ENCODE results near the gene SIVA1.
A peak's percentile ranks its signal among the peaks of the same experiment; 100 is the strongest.

SIVA1 gene

DNA sequence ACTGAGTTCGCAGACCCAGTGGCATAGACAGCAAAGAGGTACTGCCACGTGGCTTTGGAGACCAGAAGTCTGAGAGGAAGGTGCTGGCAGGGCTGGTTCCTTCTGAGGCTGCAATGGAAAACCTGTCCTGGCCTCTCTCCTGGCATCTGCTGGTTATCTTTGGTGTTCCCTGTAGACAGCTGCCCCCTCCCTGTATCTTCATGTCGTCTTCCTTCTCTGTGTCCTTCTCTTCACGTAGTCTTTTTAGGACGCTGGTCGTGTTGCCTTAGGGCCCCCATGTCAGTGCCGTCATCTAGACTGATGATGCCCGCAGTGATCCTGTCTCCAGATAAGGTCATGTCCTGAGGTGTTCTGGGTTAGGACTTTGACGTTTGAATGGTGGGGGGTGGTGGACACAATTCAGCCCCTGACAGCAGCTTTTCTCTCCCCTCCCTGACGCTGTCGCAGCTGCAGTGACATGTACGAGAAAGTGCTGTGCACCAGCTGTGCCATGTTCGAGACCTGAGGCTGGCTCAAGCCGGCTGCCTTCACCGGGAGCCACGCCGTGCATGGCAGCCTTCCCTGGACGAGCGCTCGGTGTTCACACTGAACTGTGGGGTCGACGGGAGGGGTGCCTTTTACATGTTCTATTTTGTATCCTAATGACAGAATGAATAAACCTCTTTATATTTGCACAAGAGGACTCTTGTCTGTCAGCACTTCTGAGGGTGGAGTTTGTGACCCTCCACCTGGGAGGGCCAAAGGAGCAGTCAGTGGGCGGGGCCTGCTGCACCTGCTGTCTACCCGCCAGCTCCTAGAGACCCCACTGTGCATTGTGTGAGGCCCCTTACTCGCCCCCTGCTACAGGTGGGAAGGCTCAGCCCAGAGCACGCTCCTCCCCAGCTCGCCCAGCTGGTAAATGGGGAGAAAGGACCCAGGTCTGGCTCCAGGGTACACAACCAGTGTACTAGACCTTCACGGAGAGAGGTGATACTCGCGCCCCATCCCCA lies 6.3 kb downstream of the SIVA1 start:
- Histone ChIP-seq H3K36me3 (ENCODE audit: insufficient read depth, insufficient read length, low read length) (peaks cover 74% of the 10 kb centered on the region), H3K27me3 (ENCODE audit: insufficient read depth, insufficient read length) (no peaks in the 10 kb centered on the region), H3K4me3 (ENCODE audit: insufficient read length, low read depth) (no peak overlapping the region), H3K9ac (ENCODE audit: insufficient read length, low read depth) (no peak overlapping the region), H3K4me1 (ENCODE audit: insufficient read depth, insufficient read length) (peaks cover 12% of the 10 kb centered on the region), H3K9me3 (ENCODE audit: insufficient read depth, low read length) (no peaks in the 10 kb centered on the region)
- DNase-seq (ENCODE audit: low read depth, low spot score) = no peak
- TF ChIP-seq YY1 (IDR thresholded peaks at IDR 0.05; ENCODE audit: insufficient read depth, insufficient read length) (no peak), SUZ12 (IDR thresholded peaks at IDR 0.05; ENCODE audit: extremely low read depth, insufficient read depth, insufficient read length) (no peak), ZNF274 (IDR thresholded peaks at IDR 0.05; ENCODE audit: low read depth, low read length) (no peak)

DNA sequence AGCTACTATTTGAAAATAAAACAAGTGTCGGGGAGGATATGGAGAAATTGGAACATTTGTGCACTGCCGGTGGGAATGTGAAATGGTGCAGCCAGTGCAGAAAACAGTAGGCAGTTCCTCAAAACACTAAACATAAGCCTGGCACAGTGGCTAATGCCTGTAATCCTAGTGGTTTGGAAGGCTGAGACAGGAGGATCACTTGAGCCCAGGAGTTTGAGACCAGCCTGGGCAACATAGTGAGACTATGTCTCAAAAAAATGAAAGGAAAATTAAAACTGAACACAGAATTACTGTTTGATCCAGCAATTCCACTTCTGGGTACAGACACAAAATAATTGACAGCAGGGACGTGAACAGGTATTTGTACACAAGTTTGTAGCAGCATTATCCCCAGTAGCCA lies 12.6 kb downstream of the SIVA1 start:
- Histone ChIP-seq H3K4me1 (ENCODE audit: insufficient read depth, insufficient read length) (peaks cover 11% of the 10 kb centered on the region), H3K9ac (ENCODE audit: insufficient read length, low read depth) (no peak overlapping the region), H3K4me3 (ENCODE audit: insufficient read length, low read depth) (no peak overlapping the region), H3K27me3 (ENCODE audit: insufficient read depth, insufficient read length) (no peaks in the 10 kb centered on the region), H3K9me3 (ENCODE audit: insufficient read depth, low read length) (peaks cover under 1% of the 10 kb centered on the region; the same call in 1 of the 2 replicates), H3K36me3 (ENCODE audit: insufficient read depth, insufficient read length, low read length) (peaks cover 27% of the 10 kb centered on the region)
- TF ChIP-seq YY1 (IDR thresholded peaks at IDR 0.05; ENCODE audit: insufficient read depth, insufficient read length) = no peak
- no peak for TF ChIP-seq SUZ12 (IDR thresholded peaks at IDR 0.05; ENCODE audit: extremely low read depth, insufficient read depth, insufficient read length)
- TF ChIP-seq ZNF274 (IDR thresholded peaks at IDR 0.05; ENCODE audit: low read depth, low read length) = no peak
- no peak for DNase-seq (ENCODE audit: low read depth, low spot score)

DNA sequence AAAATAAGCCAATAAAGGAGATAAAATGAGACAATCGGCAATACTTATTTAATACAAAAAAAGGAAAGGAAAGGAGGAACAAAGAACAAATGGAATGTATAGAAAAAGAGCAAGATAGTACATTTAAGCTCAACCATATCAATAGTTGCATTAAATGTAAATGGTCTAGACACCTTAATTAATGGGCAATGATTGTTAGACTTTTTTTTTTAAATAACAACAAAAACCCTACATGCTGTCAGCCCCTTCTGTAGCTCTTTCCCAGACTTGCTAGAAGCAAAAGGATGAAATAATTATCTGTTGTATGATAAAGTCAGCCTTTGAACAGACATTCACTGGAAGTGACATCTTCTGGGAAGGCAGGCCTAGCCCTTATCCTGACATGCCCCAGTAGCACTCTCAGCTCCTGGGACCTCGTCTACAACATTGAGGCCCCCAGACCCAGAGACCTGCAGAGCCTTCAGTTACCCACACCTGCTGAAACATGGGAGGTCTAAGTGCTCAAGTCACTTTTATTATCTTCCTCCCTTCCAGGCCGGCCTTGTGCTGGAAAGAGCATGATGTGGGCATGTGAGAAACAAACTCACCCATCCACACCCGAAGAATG lies 13.4 kb downstream of the SIVA1 start:
- Histone ChIP-seq H3K27me3 (ENCODE audit: insufficient read depth, insufficient read length) (no peaks in the 10 kb centered on the region), H3K4me1 (ENCODE audit: insufficient read depth, insufficient read length) (peaks cover 8% of the 10 kb centered on the region), H3K36me3 (ENCODE audit: insufficient read depth, insufficient read length, low read length) (peaks cover 28% of the 10 kb centered on the region), H3K4me3 (ENCODE audit: insufficient read length, low read depth) (no peak overlapping the region), H3K9ac (ENCODE audit: insufficient read length, low read depth) (no peak overlapping the region), H3K9me3 (ENCODE audit: insufficient read depth, low read length) (peaks cover 9% of the 10 kb centered on the region; the same call in 1 of the 2 replicates)
- no peak for DNase-seq (ENCODE audit: low read depth, low spot score)
- TF ChIP-seq SUZ12 (IDR thresholded peaks at IDR 0.05; ENCODE audit: extremely low read depth, insufficient read depth, insufficient read length) = no peak
- TF ChIP-seq YY1 (IDR thresholded peaks at IDR 0.05; ENCODE audit: insufficient read depth, insufficient read length) = no peak
- TF ChIP-seq ZNF274 (IDR thresholded peaks at IDR 0.05; ENCODE audit: low read depth, low read length) = no peak

DNA sequence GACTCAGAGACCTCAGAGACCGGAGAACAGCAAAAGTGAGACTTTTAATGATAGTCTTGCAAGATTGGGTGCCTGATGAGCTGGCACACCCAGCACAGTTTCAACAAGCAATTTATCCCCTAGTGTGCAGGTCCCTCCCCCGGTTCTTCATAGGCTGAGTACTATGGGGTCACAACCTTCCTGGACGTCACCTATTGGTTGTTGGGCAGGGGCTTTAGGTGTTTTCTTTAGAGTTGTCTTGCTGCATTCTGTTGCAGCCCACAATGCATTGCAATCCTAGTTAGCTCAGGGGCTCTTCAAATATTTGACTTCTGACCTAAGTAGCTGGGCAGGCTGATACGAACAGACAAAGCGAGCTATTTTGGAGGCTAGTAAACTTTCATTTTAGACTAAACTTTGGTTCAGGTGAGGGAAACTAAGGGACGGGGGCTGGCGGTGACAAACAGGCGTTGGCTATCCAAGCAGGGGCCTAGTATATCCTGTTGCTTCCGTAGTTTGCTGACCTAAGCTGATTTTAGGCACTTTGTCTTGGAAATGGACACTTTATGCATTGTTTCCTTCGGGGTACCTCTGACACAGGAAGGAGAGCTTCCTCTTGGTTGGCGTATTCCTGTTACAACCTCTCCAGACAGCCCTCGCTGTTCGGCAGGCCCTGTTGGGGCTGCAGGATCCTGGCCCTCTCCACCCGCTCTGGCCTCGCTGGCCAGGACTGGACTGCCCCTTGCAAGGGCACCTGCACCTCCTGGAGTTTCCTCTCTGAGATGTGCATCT lies 14.1 kb downstream of the SIVA1 start:
- Histone ChIP-seq H3K9me3 (ENCODE audit: insufficient read depth, low read length) (peaks cover 15% of the 10 kb centered on the region; the same call in 1 of the 2 replicates), H3K9ac (ENCODE audit: insufficient read length, low read depth) (peak overlapping the region; percentile 32), H3K4me1 (ENCODE audit: insufficient read depth, insufficient read length) (peaks cover 8% of the 10 kb centered on the region), H3K36me3 (ENCODE audit: insufficient read depth, insufficient read length, low read length) (peaks cover 33% of the 10 kb centered on the region), H3K27me3 (ENCODE audit: insufficient read depth, insufficient read length) (no peaks in the 10 kb centered on the region), H3K4me3 (ENCODE audit: insufficient read length, low read depth) (no peak overlapping the region)
- DNase-seq (ENCODE audit: low read depth, low spot score) = no peak
- TF ChIP-seq ZNF274 (IDR thresholded peaks at IDR 0.05; ENCODE audit: low read depth, low read length) = no peak

- Histone ChIP-seq H3K36me3 (ENCODE audit: insufficient read depth, insufficient read length, low read length) (peaks cover 33% of the 10 kb centered on the region), H3K27me3 (ENCODE audit: insufficient read depth, insufficient read length) (no peaks in the 10 kb centered on the region), H3K9me3 (ENCODE audit: insufficient read depth, low read length) (peaks cover 19% of the 10 kb centered on the region; the same call in 1 of the 2 replicates), H3K9ac (ENCODE audit: insufficient read length, low read depth) (peak overlapping the region; percentile 32), H3K4me3 (ENCODE audit: insufficient read length, low read depth) (no peak overlapping the region), H3K4me1 (ENCODE audit: insufficient read depth, insufficient read length) (peaks cover 8% of the 10 kb centered on the region)
- TF ChIP-seq ZNF274 (IDR thresholded peaks at IDR 0.05; ENCODE audit: low read depth, low read length) (no peak), SUZ12 (IDR thresholded peaks at IDR 0.05; ENCODE audit: extremely low read depth, insufficient read depth, insufficient read length) (no peak), YY1 (IDR thresholded peaks at IDR 0.05; ENCODE audit: insufficient read depth, insufficient read length) (no peak)
- DNase-seq (ENCODE audit: low read depth, low spot score) = no peak
Measured at GRCh38 chr14:104767634-104767918, 14.6 kb downstream of the SIVA1 start.

GRCh38 chr14:104768437-104769323 lies 15.7 kb downstream of the SIVA1 start:
- H3K27me3 ChIP-seq (ENCODE audit: insufficient read depth, insufficient read length) = no peaks in the 10 kb centered on the region
- peaks cover 19% of the 10 kb centered on the region; the same call in 1 of the 2 replicates for H3K9me3 ChIP-seq (ENCODE audit: insufficient read depth, low read length)
- H3K4me3 ChIP-seq (ENCODE audit: insufficient read length, low read depth) = no peak overlapping the region
- DNase-seq (ENCODE audit: low read depth, low spot score) = peak; percentile 66
- H3K9ac ChIP-seq (ENCODE audit: insufficient read length, low read depth) = peak overlapping the region; percentile 32
- TF ChIP-seq ZNF274 (IDR thresholded peaks at IDR 0.05; ENCODE audit: low read depth, low read length) (no peak), YY1 (IDR thresholded peaks at IDR 0.05; ENCODE audit: insufficient read depth, insufficient read length) (no peak), SUZ12 (IDR thresholded peaks at IDR 0.05; ENCODE audit: extremely low read depth, insufficient read depth, insufficient read length) (no peak)
- peaks cover 44% of the 10 kb centered on the region for H3K36me3 ChIP-seq (ENCODE audit: insufficient read depth, insufficient read length, low read length)
- peaks cover 8% of the 10 kb centered on the region for H3K4me1 ChIP-seq (ENCODE audit: insufficient read depth, insufficient read length)

Data from NT2/D1 (cell line).